ENCODE measurements around the gene ZCCHC24.

ZCCHC24 gene

DNA sequence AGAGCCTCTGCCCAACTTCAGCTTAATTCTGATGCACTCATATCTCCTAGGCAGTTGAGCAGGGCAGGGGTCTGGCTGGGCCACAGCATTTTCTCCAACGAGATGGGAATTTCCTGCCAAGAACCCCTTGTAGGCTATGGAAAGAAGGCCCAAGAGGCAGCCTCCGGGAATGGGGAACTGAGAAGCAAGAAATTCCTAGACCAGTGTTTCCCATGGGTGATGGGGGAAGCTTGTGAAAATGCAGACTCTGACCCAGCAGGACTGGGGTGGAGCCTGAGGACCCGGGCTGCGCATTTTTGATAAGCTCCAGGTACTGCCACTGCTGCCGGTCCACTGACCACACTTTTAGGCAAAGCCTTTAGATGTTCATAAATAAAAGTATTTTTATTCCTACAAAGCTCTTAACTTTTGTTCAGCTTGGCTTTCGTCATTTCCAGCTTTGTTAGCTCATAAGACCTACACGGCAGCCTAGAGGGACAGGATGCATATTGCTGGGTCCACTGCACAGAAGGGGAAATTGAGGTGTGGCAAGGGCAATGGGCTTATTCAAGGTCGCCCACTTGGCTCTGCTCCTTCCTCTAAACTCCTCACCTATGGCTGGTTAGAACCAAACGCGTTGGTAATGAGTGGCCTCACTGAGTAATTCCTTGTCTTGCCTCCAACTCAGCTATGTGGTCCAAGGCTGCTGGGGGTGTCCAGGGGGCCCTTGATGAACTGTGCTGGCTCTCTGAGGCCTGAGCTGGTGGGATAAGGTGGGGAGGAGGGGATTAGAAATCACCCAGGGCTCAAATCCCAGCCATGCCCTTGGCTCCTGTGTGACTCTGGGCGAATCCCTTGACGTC lies 29.5 kb downstream of the ZCCHC24 start:
- no peak for DNase-seq (ENCODE audit: low read depth)
- no peak overlapping the region for H3K4me3 ChIP-seq (ENCODE audit: low read length)
- TF ChIP-seq, protein P1, sequence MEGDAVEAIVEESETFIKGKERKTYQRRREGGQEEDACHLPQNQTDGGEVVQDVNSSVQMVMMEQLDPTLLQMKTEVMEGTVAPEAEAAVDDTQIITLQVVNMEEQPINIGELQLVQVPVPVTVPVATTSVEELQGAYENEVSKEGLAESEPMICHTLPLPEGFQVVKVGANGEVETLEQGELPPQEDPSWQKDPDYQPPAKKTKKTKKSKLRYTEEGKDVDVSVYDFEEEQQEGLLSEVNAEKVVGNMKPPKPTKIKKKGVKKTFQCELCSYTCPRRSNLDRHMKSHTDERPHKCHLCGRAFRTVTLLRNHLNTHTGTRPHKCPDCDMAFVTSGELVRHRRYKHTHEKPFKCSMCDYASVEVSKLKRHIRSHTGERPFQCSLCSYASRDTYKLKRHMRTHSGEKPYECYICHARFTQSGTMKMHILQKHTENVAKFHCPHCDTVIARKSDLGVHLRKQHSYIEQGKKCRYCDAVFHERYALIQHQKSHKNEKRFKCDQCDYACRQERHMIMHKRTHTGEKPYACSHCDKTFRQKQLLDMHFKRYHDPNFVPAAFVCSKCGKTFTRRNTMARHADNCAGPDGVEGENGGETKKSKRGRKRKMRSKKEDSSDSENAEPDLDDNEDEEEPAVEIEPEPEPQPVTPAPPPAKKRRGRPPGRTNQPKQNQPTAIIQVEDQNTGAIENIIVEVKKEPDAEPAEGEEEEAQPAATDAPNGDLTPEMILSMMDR (conservative IDR thresholded peaks at IDR 0.05; ENCODE audit: low read length), result no peak

DNA sequence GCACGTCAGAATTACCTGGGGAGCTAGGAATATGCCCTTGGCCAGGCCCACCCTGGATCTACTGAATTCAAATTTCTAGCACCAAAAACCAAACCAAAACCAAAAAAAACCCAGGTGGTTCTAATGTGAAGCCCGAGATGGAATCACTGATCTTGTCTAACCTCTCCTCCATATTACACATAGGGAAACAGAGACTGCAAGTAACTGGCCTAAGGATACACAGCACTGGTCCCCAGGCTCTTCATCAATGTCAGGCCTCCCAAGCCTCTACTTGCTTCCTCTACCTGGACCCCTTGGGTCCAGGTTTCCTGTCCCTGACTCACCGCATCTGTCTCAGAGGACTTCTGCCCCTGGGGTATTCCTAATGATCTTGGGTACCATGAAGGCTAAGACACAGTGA lies 30.7 kb downstream of the ZCCHC24 start:
- TF ChIP-seq, protein P1 (conservative IDR thresholded peaks at IDR 0.05; ENCODE audit: low read length), result no peak
- no peak for DNase-seq (ENCODE audit: low read depth)
- H3K4me3 ChIP-seq (ENCODE audit: low read length), result no peak overlapping the region

DNA sequence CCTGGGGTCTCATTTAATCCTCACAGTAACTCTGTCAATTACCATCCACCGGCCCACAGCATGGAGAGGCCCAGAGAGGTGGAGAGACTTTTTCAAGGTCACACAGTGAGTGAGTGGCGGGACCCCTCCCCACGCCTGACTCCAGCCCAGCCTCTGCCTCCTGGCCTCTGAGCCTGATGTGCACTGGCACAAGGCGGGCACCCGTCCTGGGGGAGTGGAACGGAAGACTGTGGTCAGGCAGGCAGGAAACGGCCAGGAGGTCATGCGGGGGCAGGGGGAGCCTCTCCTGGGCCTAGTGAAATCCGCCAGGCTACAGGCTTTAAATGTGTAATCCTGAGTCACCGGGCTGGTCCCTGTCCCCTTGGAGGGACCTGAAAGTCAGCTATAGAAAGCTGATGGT lies 32.2 kb downstream of the ZCCHC24 start:
- no peak for DNase-seq (ENCODE audit: low read depth)
- no peak overlapping the region for H3K4me3 ChIP-seq (ENCODE audit: low read length)
- TF ChIP-seq, protein P1 (conservative IDR thresholded peaks at IDR 0.05; ENCODE audit: low read length), result no peak

DNA sequence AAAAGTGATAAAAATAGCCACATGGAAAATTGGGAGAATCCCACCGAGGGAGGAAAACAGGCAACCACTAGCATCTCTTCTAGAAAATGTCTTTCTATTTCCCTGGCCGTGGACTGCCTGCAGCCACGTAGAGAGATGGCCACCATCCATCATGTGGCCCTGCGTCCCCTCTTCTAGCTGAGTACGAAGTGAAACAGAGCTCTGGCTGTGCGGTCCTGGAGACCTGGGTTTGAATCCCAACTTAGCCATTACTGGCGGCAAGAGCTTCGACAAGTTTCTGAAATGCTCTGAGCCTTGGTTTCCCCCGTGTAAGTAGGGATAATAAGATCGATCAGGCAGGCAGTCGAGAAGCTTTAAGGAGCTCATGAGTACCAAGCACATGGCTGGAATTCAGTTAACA lies 32.9 kb downstream of the ZCCHC24 start:
- DNase-seq (ENCODE audit: low read depth), result no peak
- TF ChIP-seq, protein P1 (conservative IDR thresholded peaks at IDR 0.05; ENCODE audit: low read length), result no peak

DNA sequence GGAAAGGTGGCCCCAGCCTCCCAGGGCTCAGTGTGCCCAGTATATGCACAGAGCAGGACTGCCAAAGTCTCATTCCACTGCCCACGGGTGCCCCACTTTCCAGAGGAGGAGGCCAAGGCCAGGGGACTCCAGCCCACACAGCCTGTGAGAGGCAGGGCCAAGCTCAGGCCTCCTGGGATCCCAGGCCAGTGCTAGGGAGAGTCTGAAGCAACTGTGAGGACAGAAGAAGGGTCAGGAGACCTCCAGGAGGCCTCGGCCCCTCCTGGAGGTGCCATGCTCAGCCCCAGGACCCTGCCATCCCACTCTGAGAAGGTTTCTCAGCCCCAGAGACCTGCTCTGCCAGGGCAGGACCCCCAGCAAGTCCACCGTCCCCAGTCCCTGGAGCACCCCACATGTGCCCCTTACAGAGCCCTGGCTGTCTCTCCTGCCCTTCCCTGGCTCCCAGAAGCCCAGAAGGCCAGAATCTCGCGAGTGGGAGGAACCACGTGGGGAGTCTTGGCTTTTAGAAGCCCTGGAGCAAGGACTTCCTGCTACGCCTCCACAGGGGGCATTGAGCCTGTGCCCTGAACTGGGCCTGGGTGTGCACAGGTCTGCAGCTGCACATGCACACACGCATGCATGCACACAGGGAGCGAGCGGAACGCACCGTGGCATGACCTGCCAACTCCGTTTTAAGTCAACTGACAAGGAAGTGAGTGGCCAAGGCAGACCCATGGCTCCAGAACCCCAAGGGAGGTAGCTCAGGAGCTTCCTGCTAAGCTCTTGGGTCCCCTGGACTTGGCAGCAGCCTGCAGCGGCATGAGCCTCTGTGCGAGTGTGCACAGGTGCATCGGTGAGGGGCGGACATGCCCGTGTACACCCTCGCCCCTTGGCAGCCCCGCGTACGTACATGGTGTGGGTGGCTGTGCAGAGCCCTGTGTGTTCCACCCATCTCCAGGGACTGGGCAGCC lies 33.6 kb downstream of the ZCCHC24 start:
- H3K4me3 ChIP-seq (ENCODE audit: low read length), result no peak overlapping the region
- TF ChIP-seq, protein P1 (conservative IDR thresholded peaks at IDR 0.05; ENCODE audit: low read length), result no peak
- no peak for DNase-seq (ENCODE audit: low read depth)

More for the DNA sequence above, 32.9 kb downstream of the ZCCHC24 start:
- no peak overlapping the region for H3K4me3 ChIP-seq (ENCODE audit: low read length)

DNA sequence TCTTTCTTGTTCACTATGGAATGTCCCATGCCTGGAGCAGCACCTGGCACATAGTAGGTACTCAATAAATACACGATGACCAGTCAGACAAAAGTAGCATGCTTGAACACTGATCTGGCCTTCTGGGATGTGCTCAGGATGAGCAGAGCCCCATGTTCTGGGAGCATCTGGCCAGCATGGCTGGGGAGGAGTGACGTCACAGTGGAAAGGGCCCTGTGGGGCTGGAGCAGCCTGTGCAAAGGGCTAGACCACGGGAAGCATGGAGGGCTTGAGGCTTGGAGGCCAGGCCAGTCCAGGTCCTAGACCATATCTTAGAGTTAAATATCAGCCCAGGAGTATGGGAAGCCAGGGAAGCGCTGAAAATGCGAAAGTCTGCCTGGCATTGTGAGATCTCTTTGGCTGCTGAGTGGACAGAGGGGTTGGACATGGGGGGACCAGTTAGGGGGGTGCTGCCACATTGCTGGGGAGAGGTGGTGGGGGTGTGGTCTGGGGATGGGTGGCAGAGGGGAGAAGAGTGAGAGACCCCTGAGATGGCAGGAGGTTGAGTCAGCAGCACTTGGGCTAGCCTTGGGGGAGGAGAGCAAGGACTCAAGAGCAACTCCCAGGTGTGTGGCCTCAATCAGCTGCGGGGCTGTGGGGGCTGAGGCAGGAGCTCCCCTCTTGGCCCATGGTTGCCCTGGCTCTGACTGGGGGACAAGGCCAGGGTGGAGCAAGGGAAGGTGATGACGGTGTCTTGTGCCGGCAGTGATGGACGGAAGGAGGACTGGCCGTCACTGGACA lies 34.9 kb downstream of the ZCCHC24 start:
- TF ChIP-seq, protein P1 (conservative IDR thresholded peaks at IDR 0.05; ENCODE audit: low read length), result no peak
- DNase-seq (ENCODE audit: low read depth), result no peak
- H3K4me3 ChIP-seq (ENCODE audit: low read length), result no peak overlapping the region
